NCI-H69 (cell line): Measurements from ENCODE around the gene CLTB.
A peak's percentile ranks its signal among the peaks of the same experiment; 100 is the strongest.

Experiments used
- DNase-seq: peaks from one replicate; lab custom pipeline; 2025; lab: John Stamatoyannopoulos, UW

The CLTB gene

GRCh38 chr5:176382721-176383120 lies 33.6 kb downstream of the CLTB start:
- no peak for DNase-seq

- no peak for DNase-seq
These were observed 34.4 kb downstream of the CLTB start for GRCh38 chr5:176381979-176382378.

GRCh38 chr5:176381423-176381822 lies 34.9 kb downstream of the CLTB start:
- DNase-seq = no peak

GRCh38 chr5:176379881-176380280 lies 36.5 kb downstream of the CLTB start:
- no peak for DNase-seq

GRCh38 chr5:176373100-176373818 lies 43.1 kb downstream of the CLTB start:
- no peak for DNase-seq

GRCh38 chr5:176371621-176372539 lies 44.5 kb downstream of the CLTB start:
- no peak for DNase-seq

- DNase-seq = no peak
These were observed 46.2 kb downstream of the CLTB start for GRCh38 chr5:176369934-176370711.

- DNase-seq = no peak
These were observed 47.6 kb downstream of the CLTB start for GRCh38 chr5:176368726-176369125.

GRCh38 chr5:176366232-176366894 lies 50.0 kb downstream of the CLTB start:
- no peak for DNase-seq

- peak; percentile 81 for DNase-seq
These were observed 50.7 kb downstream of the CLTB start, which contains the start of gene ARL10 for GRCh38 chr5:176365351-176366231. TSS of gene ARL10 (plus strand) at chr5:176365487. CDS start at chr5:176365564, 77 bp downstream.

GRCh38 chr5:176364765-176365350 lies 51.5 kb downstream of the CLTB start:
- no peak for DNase-seq

GRCh38 chr5:176362233-176362490 lies 54.2 kb downstream of the CLTB start:
- DNase-seq = no peak

GRCh38 chr5:176361437-176362232 lies 54.7 kb downstream of the CLTB start, which contains the start of gene KIAA1191:
TSS of gene KIAA1191 (minus strand) at chr5:176361764. CDS start at chr5:176359508, 2,256 bp downstream.
- peak; percentile 95 for DNase-seq

- no peak for DNase-seq
These were observed 55.4 kb downstream of the CLTB start for GRCh38 chr5:176360894-176361436.

GRCh38 chr5:176359658-176360057 lies 56.7 kb downstream of the CLTB start:
- DNase-seq = no peak

- DNase-seq = no peak
These were observed 60.2 kb downstream of the CLTB start for GRCh38 chr5:176356179-176356566.

GRCh38 chr5:176355400-176356178 lies 60.8 kb downstream of the CLTB start:
- DNase-seq = no peak

- no peak for DNase-seq
These were observed 62.8 kb downstream of the CLTB start for GRCh38 chr5:176353533-176353932.
